ENCODE measurements around the gene FNDC3B.

DNA sequence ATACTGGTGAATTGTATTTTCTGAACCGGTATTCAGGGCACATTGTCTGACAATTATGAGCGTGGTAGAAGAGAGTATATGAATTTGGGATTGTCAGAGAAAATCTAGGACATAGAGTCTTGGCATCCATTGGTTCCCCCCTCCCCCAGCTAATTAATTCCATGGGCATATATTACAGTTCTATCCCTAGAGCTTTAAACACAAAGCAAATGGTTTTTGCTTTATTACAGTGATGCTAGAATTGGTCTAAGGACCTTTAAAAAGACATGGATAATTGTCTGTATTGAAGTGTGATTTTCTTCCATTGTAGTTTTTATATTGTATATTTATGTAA is 91.3 kb downstream of the FNDC3B start:
- TF ChIP-seq, protein P1, sequence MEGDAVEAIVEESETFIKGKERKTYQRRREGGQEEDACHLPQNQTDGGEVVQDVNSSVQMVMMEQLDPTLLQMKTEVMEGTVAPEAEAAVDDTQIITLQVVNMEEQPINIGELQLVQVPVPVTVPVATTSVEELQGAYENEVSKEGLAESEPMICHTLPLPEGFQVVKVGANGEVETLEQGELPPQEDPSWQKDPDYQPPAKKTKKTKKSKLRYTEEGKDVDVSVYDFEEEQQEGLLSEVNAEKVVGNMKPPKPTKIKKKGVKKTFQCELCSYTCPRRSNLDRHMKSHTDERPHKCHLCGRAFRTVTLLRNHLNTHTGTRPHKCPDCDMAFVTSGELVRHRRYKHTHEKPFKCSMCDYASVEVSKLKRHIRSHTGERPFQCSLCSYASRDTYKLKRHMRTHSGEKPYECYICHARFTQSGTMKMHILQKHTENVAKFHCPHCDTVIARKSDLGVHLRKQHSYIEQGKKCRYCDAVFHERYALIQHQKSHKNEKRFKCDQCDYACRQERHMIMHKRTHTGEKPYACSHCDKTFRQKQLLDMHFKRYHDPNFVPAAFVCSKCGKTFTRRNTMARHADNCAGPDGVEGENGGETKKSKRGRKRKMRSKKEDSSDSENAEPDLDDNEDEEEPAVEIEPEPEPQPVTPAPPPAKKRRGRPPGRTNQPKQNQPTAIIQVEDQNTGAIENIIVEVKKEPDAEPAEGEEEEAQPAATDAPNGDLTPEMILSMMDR (IDR thresholded peaks at IDR 0.05; ENCODE audit: low read length), result no peak
- no peak for TF ChIP-seq EZH2 (IDR thresholded peaks at IDR 0.05; ENCODE audit: borderline replicate concordance, low read length)

Data from OCI-LY1 (cell line).